IPS-NIHi7 (cell line): ENCODE measurements around the gene PCCA.

ENCODE experiments used
- DNase-seq: peaks from one replicate; pipeline ENCODE4 v3.0.0; 2012; ENCODE audit warnings: mixed read lengths; ENCODE audit errors: extremely low spot score

PCCA gene

DNA sequence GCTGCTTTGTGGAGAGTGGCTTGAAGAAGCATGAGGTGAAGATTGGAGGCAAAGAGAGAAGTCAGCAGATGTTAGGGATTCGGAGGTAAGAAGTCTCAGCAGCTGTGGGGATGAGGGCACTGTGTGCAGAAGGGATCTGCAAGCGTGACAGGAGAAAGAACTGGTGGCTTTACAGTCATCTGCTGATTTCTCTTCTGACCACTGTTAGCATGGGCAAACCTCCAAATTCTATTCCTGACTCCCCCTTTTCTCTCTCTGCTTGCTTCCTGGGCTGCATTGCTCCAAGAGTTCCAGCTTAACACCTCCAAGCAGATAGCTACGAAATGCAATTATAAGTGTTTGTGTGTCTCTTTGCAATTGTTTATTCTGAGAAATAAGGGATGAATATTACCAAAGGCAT is 340.1 kb downstream of the PCCA start:
- DNase-seq, result no peak

DNA sequence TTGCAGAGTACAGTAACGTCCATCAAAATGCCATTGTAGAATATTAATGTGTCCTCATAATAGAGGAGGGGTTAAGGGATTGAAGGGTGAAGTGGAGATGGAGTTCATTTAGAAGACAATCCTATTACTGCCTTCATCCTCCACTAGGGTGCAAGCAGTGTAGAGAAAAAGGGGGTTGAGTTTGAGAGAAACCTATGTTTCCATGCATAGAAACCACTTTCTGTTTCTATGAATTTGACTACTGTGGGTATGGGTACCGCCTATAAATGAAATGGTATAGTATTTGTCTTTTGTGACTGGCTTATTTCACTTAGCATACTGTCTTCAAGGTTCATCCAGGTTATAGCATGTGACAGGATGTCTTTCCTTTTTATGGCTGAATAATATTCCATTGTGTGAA is 343.7 kb downstream of the PCCA start:
- no peak for DNase-seq

- DNase-seq, result no peak
These were observed 344.6 kb downstream of the PCCA start for GRCh38 chr13:100433475-100433874.

GRCh38 chr13:100434010-100434763 is 345.3 kb downstream of the PCCA start:
- DNase-seq, result no peak

DNA sequence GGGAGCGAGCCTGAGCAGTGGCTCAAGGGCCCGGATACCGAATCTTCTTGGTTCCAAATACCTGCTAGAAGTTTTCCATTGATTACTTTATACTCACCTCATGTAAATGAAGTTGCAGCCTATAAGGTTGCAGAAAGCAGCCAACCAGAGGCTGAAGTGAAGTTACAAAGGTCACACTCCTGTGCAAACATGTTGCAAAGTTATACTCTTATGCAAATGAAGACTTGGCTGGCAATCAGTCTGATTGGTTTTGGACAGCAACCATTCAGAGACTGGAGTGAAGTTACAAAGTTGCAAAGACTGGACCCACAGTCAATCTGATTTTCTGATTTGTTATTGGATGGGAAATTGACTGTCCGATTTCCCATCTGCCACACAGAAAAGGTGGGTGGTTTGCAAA is 347.2 kb downstream of the PCCA start:
- DNase-seq, result no peak

DNA sequence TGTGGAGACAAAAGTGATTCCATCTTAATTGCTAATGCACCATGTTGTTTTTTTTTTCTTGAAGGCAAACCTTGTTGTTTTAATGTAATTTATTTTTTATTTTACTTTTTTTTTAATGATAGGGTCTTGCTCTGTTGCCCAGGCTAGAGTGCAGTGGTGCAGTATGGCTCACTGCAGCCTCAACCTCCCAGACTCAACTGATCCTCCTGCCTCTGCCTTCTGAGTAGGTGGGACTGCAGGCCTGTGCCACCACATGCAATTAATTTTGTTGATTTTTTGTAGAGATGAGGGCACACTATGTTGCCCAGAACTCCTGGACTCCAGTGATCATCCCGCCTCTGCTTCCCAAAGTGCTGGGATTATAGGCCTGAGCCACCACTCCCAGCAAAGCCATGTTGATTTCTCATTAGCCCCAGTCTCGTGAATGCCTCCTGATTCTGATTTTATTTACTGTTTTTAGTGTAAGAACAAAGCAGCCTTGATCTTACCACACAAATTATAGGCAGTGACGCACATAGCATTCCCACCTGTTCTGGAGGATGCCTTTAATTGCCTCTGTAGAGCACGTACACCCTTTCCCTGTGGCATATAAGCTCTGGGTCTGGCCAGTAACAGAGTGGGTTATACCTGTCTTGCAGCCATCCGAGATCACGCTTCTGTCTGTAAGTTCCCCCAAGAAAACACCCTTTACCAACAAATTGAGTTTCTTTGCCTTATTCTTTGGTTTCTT is 349.3 kb downstream of the PCCA start:
- no peak for DNase-seq

- DNase-seq, result no peak
These were observed 350.5 kb downstream of the PCCA start for GRCh38 chr13:100439247-100439970.

- no peak for DNase-seq
These were observed 352.0 kb downstream of the PCCA start for GRCh38 chr13:100440751-100441425.

- DNase-seq, result no peak
These were observed 353.4 kb downstream of the PCCA start for GRCh38 chr13:100442095-100442832.

GRCh38 chr13:100443278-100443997 is 354.5 kb downstream of the PCCA start:
- no peak for DNase-seq

GRCh38 chr13:100443998-100444328 is 355.1 kb downstream of the PCCA start:
- DNase-seq, result no peak

DNA sequence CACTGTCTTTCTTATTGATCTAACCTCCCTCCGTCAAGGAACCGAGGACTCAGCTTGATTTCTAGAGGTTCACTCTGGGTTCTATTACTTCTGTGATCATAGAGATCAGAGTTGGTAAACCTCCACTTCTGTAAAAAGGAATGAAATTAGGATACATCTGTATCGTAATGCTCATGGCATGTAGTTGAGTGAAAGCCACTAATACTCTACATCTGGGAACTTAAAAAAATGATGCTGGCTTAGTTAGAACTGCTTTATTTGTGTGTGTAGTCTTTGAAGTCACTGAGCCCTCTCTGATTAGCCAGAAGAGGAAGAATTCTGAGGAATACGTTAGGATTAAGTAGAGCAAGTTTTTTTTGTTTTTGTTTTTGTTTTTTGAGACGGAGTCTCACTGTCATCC is 358.9 kb downstream of the PCCA start:
- no peak for DNase-seq

- no peak for DNase-seq
These were observed 363.0 kb downstream of the PCCA start for GRCh38 chr13:100451923-100452322.

DNA sequence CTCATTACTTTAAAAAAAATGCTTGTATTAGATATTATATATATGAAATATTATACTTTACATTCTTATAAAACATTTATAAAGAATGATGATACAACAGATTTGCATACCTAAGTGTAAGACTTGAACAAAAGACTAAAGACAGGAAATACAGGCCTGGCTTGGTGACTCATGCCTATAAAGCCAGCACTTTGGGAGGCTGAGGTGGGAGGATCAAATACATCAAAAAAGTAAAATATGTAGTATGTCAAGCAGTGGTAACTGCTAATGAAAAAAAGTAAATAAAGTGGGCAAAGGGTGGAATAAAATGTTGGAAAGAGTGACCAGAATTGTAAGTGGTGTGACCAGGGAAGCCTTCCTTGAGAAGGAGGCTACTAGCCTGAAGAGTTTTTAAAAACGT is 366.0 kb downstream of the PCCA start:
- no peak for DNase-seq

- no peak for DNase-seq
These were observed 369.8 kb downstream of the PCCA start for GRCh38 chr13:100458673-100459072.

DNA sequence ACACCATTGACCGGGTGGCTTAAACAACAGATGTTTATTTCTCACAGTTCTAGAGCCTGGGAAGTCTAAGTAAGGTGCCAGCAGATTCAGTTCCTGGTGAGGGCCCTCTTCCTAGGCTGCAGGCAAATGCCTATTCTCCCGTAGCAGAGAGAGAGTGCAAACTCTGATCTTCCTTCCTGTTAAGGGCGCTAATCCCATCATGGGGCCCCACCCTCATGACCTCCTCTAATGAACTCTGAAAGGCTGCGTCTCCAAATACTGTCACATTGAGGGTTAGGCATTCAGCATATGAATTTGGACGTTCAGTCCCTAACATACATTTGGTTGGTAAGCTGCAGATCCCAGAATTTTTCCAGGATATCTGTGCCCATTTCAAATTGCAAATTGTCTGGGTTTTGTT is 370.9 kb downstream of the PCCA start:
- no peak for DNase-seq

DNA sequence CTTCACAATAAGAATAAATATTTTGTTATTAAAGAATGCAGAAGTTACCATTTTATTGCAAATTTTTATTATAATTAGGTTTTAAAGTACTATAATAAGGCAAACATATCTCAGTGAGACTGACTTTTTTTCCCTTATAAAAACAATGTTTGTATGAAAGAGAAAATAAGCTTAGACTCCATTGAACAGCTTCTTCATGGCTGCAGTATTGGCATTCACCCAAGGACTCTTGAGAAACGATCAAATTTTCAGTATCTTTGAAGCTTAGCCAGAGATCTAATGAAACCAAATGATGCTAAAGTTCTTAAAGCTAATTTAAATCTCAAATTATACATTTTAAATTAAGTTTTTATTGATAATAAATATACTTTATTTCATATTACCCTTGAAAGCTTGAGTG is 371.4 kb downstream of the PCCA start:
- DNase-seq, result no peak

DNA sequence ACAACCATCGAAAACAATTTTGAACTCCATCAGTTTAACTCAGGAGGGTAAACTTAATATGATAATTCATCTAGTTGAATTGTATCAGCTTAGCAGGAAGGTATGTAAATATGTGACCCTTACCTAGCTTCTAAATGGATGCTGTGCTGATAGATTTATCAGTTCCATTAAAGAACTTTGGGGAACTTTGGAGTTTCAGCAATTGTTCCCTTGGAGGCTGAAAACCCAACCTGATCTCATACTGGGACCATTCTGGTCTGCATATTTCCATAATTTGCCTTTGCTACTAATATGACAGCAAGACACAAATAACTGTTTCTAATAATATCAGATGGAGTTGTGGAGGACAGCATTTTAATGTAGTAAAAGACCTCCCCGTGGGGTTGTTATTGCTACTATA is 371.9 kb downstream of the PCCA start:
- DNase-seq, result no peak

- no peak for DNase-seq
These were observed 372.6 kb downstream of the PCCA start for GRCh38 chr13:100461309-100462030.

DNA sequence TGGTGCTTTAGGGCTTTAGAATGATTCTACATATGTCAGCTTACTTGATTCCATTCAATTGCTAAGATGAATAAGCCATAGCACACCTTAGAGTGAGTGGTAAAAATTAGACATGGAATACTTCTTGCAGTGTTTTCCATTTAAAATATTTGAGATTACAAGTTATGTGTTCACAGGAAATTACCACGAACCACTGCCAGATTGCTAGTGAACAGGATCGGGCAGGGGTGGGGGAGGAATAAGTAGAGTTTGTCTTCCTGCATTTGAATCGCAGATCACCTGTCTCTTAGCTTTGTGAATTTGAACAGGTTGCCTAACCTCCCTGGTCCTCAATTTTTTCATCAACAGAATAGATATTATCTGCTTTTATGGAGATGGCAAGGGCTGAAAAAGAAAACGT is 375.1 kb downstream of the PCCA start:
- no peak for DNase-seq
